Stimulated activated CD8-positive, alpha-beta memory T cell treated with anti-CD3 and anti-CD28 coated beads, Interleukin-12 subunit alpha, Interleukin-12 subunit beta, amount 100 ng/mL, for 4 hours (primary cell): Measurements from ENCODE around the gene YBX3.

Experiments
- DNase-seq: peaks from one replicate; pipeline ENCODE4 v3.0.0-alpha.2; 2020; ENCODE audit warnings: low read depth

The YBX3 gene

DNA sequence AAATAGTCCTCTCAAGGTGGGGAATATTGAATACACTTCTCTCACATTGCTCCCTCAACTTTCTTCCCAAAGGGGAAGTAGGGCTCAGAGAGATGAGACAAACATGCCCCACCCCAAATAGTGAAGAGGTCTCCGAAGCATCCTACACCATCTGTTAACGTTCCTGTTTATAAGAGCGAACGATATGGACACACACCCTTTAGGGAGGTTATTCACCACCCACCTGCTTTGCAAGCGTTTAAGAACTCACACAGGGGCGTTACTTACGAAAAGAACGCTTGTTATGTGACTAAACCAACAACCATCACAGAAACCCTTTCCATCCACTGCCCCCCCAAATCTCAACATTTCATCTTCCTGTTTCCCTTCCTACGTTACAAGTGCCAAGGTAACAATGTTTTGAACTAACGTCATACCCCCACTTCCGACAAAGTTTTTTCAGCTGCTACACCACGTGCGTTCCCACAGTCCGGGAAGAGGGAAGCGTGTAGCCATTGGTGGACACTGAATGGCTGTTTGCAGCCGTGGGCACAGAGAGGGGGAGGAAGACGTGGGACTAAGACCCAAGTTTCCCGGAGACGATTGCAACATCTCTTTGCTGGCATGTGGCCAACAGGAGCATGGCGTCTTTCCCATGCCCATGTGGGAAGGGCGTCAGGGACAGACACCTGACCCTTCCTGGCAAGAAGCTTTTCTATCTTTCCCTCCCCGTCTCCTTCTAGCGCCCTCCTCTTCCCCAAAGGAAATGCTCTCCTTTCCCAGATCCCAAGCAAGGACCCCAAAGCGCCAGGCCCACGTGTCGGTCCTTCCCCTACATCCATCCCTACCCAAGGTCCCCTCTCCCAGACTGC lies 1.2 kb downstream of the YBX3 start:
- DNase-seq = peak; percentile 48

DNA sequence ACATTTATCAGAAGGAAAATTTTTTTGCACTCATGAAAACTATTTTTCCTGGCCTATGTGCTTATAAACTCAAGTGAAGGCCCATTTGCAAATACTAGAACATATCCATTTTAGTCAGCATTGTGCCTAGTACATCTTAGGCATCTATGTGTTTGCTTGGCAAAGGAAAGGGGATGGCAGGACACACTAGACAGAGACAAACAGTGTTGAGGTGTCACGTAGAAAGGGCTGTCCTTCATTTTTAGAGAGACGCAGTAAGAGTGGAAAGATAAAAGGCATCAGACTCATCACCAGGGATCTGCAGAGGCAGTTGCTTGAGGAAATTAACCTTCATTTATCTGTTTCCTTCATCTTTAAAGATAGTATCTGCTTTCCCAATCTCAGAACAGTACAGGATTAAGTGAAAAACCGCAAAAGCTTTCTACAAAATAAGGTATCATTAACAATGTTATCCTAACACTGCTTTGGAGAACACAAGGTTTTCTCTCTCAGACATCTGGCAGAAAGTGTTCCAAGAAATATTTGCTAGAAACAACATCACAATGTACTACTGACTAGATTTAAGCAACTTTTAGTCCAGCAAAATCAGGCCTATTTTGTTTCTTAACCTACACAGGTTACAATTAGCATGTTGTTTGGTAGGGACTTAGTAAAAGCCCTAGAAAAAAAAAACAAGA lies 2.0 kb downstream of the YBX3 start:
- DNase-seq = no peak

DNA sequence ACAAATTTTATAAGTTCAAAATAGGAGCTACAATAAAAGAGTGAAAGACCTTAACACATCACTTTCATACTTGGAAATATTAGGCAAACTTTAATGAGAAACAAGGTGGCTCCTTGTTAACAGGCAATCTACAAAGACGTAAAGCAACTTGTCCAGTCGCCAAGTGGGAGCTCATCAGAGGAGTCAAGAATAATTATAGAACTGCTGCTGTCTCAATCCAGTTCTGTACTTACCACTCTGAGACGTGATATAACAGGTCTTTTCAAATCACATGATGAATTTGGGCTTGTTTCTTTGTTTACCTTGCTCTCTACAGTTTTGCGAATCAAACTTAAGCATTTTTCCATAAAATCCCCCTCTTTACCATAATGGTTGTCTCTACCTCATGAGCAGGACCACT lies 3.6 kb downstream of the YBX3 start:
- no peak for DNase-seq

DNA sequence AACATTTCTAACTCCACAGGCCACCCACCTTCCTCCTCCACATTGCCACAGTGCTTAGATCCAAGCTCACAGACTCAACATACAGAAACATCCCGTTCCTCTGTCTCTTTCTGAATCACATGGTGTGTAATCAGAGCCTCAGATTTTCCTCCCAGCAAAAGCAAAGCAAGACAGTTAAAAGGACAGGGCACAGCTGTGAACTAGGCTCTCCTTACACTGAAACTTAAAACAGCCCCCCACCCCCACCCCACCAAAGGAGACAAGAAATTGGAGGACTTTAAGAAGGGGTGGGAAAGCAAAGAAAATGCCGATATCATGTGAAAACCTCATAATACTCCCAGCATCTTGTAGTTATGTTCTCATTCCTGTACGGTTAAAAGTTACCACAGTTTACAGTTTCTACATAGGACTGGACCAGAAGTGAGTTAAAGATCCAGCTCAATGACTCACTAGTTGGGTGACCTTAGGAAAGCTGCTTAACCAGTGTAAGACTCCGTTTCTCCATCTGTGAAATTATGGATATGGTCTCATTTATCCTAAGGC lies 4.8 kb downstream of the YBX3 start:
- DNase-seq = no peak

DNA sequence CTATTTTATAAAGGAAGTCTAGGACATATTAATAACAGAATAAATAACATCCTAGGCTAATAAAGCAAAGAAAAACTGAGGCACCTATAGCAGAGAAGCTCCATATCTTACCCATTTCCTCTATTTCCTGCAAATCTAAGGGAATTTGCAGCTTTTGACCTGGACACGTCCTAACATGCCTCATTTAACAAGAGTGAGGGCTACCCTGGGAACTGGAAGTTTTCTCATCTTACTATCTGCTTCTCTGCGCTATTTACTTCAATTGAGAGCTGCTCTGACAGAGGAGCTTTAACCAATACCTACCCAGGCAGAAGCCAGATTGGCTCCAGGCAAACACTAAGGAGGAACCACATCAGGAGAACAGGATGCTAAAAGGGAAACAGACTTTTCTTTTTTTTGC lies 5.7 kb downstream of the YBX3 start:
- no peak for DNase-seq

DNA sequence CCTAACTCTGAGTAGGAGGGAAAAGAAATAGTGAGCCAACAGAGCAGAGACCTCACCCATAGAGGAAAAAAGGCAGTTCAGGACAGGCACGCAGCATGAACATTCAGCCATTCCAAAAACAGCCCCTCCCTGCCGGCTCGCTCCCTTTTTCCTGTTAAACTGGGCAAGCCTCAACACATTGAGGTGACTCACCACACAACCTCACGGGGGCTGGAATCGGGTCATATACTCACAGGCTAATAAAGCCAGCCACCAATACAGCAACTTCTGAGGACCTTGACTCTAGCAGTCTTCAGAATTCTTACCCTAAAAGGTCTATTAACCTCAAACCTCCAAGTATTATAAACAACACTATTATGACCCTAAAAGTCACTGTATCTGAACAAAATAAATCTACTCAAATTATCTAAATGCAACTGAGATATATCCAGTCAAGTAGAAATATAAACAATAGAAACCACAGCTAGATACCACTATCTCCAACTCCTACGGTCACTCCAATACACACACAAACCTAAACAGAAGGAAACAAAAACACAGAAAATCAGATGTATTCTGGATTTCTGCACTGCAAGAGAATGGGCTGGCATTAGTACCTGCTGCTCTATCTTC lies 6.3 kb downstream of the YBX3 start:
- DNase-seq = no peak

DNA sequence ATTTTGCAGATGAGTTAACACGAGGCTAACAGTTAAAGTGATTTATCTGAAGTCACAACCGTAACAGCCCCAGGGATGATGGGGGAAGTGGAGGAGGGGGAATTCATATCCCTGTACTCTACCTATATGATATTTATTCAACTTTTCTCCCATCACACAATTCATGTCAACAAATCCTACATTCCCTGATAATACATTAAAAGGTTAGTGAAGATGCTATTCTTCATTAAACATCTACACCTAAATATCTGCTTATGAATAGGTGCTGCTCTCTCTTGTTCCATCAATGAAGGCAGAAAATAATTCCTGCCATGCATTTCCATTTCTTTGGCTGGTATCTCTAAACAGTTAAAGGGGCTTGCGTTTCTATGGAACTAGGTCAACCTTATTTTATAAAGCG lies 6.8 kb downstream of the YBX3 start:
- DNase-seq = no peak

DNA sequence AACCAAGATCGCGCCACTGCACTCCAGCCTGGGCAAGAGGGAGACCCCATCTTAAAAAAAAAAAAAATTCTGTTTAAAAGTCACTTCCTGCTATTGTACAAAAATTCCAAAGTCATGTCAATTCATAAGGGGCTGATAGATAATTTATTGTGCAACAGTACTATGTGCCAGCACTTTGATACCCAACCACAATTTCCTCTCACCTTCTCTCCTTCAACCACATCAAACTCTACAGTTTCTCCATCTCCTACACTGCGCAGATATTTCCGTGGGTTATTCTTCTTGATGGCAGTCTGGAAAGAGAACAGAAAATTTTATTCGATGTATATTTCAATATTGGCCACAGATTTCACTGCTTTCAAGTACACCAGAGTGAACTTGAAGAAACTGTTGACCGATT lies 7.6 kb downstream of the YBX3 start:
- no peak for DNase-seq

DNA sequence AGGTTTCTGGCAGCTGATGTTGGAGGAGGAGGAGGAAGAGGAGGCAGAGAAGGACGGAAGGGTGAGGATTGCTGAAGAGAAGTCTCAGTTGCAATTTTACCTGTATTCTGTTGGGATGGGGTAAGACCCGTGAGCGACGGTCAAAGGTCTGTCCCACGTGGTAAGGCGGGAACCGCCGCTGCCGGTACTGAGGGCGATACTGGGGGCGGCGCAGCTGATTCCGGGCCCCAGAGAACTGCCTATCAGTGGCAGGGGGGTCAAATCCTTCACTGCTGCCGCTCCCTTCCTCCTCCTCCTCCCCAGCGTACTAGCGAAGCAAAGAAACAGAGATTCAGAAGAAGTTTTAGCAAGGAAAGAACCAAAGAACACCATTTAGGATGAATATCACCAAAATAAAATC lies 13.3 kb downstream of the YBX3 start:
- DNase-seq = no peak

DNA sequence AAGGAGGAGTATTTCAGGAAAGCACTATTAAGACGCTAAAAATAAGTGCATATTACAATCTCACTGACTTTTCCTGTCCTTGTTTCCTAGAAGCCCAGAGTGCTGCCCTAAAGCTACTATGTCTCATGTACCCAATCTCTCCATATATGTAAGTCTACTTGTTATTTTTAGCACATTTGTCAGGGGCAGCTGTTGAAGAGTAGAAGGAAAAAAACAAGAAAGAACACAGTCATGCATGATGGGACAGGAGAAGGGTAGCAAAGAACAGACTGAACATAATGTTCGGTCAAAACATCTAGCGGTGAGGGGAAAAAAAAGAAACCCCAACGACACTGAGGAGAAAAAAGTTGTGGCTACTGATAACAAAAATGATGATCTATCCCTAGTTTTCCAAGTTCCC lies 14.3 kb downstream of the YBX3 start:
- DNase-seq = no peak

DNA sequence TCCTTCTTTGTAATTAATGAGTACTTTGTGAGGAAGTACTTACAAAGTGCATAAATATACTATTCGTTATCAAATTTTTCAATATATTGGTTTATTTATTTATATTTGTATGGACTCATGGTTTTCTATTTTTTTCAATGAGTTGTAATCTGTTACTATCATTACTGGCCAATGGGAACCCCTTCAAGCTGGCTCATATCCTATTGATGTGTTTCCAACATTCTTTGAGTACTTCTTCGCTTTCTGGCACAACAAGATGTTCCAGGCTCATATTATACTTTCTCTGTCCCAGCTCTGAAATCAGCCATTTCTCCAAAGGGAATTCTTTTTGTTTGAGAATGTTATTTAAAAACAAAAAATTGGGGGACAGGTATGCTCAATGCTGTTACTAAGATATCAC lies 17.5 kb downstream of the YBX3 start:
- DNase-seq = no peak

DNA sequence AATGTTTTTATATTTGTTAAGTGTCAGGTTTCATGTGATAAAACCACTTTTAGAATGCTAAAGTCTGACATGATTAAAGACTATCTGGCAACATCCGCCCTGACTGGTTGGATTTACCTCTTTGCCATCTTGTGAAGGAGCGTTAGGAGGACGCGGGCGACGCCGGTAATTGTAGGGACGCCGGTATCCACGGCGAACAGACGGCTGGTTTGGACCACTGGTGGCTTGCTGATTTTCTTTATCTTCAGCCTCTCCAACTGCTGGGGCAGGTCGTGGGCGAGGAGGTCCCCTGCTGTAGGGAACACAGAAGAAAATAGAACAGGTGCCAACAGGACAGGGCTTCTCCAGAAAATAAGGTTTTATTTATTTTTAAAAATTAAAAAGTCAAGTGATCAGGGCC lies 21.3 kb downstream of the YBX3 start:
- DNase-seq = no peak

DNA sequence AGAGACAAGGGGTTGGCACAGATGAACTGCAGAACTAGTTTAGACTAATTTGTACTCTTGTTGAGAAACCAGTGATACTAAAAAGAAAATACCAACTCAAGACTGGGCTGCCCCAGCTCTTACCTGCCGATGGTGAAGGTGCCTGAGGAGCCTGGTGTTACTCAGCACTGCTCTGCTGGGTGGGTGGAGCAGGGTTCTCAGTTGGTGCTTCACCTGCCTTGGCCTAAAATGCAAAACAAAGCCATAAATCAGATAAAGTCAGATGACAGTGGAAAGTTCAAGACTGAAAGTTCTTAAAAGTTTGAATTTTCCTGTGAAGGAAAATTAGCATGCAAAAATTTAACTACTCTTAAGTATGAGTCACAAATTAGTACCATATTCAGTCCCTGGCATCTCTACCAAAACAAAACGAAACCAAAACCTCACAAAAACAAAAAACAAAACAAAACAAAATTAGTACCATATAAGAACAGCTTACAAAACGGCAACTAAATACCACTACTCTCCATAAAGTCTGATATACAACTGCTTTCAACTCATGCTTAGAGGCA lies 21.9 kb downstream of the YBX3 start:
- no peak for DNase-seq

DNA sequence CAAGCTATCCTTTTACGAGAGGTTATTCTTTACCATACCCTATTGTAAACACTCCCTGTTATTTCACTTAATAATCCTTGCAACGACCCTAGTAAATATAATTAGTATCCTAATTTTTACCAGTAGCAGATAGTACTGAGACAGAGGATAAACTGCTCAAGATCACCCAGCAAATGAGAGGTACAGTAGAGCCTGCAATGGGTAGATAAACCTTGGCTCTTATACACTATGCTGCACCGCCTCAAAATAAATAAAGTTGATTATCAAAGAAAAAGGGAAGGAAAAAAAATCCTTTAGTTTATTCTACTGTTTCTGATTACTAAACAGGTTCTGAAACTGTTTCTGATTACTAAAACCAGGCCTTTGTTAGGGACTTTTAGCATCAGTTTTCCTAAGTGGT lies 22.5 kb downstream of the YBX3 start:
- DNase-seq = no peak

DNA sequence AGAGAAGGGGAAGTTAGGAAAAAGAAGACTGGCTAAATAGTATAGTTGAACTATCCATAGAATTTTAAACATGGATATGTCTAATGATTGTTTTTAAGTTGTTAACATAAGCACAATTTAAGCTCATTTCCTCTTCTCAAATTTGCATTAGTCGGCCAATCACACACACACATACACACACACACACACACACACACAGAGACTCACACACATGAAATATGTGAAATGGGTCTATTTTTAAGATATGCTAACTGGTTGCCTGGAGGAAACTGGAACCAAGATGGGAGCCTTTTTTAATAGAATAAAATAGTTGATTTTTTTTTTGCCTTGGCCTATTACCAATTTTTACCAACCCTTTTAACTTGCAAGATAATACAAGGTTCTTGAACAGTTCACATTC lies 25.3 kb downstream of the YBX3 start:
- DNase-seq = no peak

DNA sequence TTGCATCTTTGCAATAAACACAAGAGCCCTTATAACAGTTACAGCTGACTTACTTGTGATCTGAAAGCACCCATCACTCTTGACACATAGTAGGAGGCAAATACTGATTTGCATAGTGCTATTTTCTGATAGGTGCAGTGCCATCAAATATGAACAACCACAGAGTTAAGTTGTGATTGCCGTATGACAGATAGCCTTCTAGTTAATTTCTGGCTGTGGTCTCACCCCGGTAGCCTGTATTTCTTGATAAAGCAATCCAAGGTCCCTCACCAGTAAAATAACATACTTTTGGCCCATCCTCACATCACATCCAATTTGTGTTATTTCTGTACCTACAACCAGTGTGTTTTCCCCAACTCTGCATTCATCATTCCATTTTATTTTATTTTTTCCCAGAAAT lies 26.0 kb downstream of the YBX3 start:
- DNase-seq = no peak

DNA sequence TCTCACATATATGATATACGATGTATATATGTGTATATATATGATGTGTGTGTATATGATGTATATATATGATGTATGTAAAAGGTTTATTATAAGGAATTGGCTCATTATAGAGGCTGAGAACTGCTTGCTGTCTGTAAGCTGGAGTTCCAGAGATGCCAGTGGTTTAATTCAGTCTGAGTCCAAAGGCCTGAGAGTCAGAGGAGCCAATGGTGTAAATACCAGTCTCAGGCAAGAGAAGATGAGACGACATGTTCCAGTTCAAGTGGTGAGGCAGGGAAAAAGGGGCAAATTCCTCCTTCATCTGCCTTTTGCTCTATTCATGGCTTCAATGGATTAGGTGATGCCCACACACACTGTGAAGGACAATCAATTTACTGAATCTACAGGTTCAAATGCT lies 32.2 kb downstream of the YBX3 start:
- no peak for DNase-seq

DNA sequence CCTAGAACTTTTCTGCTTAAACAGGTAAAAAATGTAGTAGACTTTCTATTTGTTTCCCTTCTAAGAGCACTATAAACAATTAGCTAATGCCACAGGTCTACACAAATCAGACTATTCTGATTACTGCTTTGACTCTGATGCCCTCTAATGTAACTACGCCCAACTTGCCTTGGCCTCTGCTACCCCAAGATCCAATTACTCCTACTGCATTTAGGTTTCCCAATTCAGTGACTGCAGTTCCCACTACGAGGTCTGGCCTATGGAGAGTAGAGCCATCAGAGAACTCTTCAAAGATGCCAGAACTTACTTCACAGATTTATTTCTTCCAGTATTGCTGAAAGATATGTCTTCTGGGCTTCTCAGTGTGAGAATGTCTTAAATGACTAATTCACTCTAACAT lies 34.0 kb downstream of the YBX3 start:
- DNase-seq = no peak

DNA sequence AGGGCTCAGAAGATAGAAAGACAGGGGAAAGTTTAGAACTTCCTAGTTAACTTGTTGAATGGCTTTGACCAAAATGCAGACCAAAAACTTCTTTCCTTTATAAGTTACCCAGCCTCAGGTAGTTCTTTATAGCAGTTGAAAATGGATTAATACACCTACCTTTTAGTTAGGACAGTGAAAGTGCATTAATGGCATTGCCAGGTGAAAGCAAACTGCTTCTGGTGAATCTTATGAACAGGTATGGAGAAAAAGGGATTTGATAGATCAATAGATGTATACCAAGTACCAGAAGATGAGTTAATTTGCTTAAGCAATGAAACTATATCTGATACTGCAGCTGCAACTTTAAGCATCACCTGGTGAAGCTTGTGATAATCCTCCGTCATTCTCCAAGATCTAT lies 35.1 kb downstream of the YBX3 start:
- no peak for DNase-seq

DNA sequence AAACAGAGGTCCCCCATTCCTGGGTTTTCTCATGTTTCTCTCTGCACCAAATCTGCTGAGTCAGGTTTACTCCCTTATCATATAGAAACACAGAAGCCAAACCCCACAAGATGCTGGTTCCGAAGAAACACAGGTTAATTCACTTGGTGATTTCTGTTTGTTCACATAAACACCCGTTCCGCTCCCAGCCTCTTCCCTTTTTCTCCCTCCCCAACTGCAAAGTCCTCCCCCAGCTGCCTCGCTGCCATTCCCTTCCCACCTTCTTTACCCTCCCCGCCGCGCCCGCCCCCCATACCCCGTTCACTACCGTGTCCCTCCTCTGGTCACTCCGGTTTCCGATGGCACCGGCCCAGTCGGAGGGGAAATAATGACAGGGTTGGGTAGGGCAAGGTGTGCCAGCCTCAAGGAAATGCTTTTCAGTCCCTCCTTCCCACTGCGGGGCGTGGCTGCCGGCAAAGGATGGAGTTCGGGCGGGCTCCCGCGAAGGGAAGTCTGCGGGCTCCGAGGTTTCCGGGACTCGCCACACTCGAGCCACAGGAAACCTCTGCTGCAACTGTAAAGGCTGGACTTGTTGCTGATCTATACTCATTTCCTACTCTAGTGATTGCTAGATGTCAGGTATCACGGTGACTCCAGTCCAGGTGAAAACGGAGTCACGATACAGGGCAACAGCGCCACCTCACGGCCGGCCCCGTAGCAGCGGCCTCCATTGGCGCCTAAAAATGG lies 49.3 kb downstream of the YBX3 start, which contains the start of gene STYK1:
STYK1 (minus strand) TSS at position 394 of the 726 bp plus-strand sequence. CDS start 39,434 bp downstream, outside the sequence.
- DNase-seq = peak; percentile 50

DNA sequence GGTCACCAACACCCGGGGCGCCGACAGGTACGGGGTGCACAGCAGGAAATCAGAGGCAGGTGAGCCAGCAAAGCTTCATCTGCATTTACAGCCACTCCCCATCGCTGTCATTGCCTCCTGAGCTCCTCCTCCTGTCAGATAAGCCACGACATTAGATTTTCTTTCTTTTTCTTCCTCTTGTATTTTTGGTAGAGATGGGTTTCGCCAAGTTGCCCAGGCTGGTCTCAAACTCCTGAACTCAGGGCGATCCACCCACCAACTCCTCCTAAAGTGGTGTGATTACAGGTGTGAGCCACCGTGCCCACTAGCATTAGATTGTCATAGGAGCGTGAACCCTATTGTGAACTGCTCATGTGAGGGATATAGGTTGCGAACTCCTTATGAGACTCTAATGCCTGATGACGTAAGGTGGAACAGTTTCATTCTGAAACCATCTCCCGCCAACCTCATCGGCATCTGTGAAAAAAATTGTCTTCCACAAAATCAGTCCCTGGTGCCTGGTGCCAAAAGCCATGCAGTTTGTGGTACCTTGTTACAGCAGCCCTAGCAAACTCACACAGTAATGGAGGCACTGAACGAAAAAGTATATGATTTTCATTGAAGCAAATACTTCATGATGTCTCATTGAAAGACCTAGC lies 50.8 kb downstream of the YBX3 start:
- DNase-seq = no peak
